Hepatocyte (in vitro differentiated cells): Measurements from ENCODE around the gene CPED1. TPM values are rescaled to one million over a fixed set of nuclear protein-coding genes. Genes with fewer than 3 reads are reported as not detected.
"Not testable (repeated sequence)": the region's sequence is repeated elsewhere in the genome, so short reads cannot be mapped to it uniquely, and the experiment has no call there.

Source experiments
- DNase-seq: peaks from one replicate; pipeline ENCODE4 v3.0.0-alpha.2; 2016; ENCODE audit warnings: low spot score
- H2AFZ ChIP-seq: fragments of 200-600 bp; sonication (generic); 2 replicates; pipeline ENCODE4 v1.6.0; 2016; ENCODE audit warnings: antibody characterized with exemption, mild to moderate bottlenecking
- H3K27ac ChIP-seq: fragments of 200-600 bp; sonication (generic); 2 replicates; pipeline ENCODE4 v1.5.1; 2016; ENCODE audit warnings: mild to moderate bottlenecking
- H3K27me3 ChIP-seq: fragments of 200-600 bp; sonication (generic); 2 replicates; pipeline ENCODE4 v1.6.1; 2016
- H3K36me3 ChIP-seq: fragments of 200-600 bp; sonication (generic); replicated peaks from 2 replicates; pipeline ENCODE4 v1.5.1; 2016; ENCODE audit warnings: low read depth; ENCODE audit not compliant: insufficient read depth
- H3K4me1 ChIP-seq: fragments of 200-600 bp; sonication (generic); 2 replicates; pipeline ENCODE4 v1.5.1; 2016; ENCODE audit warnings: mild to moderate bottlenecking, moderate library complexity; ENCODE audit not compliant: insufficient read depth
- H3K4me2 ChIP-seq: fragments of 200-600 bp; sonication (generic); 2 replicates; pipeline ENCODE4 v1.6.0; 2016
- H3K4me3 ChIP-seq: fragments of 200-600 bp; sonication (generic); 2 replicates; pipeline ENCODE4 v1.5.1; 2016; ENCODE audit warnings: mild to moderate bottlenecking
- H3K79me2 ChIP-seq: fragments of 200-600 bp; sonication (generic); 2 replicates; pipeline ENCODE4 v1.6.0; 2017; ENCODE audit warnings: mild to moderate bottlenecking
- H3K9me2 ChIP-seq: fragments of 200-600 bp; sonication (generic); replicated peaks from 2 replicates; pipeline ENCODE4 v1.6.0; 2017; ENCODE audit warnings: mild to moderate bottlenecking; ENCODE audit not compliant: insufficient read depth
- H3K9me3 ChIP-seq: fragments of 200-600 bp; sonication (generic); 2 replicates; pipeline ENCODE4 v1.5.1; 2016; ENCODE audit warnings: low read depth, mild to moderate bottlenecking
- H4K20me1 ChIP-seq: fragments of 200-600 bp; sonication (generic); 2 replicates; pipeline ENCODE4 v1.6.0; 2016; ENCODE audit warnings: mild to moderate bottlenecking; ENCODE audit not compliant: insufficient read depth, poor library complexity, severe bottlenecking
- EZH2 ChIP-seq: fragments of 200-600 bp; sonication (generic); IDR thresholded peaks from 2 replicates; pipeline ENCODE4 v1.6.1; 2016; ENCODE audit warnings: antibody characterized with exemption, mild to moderate bottlenecking, borderline replicate concordance
- EZH2phosphoT487 ChIP-seq: fragments of 200-600 bp; sonication (generic); IDR thresholded peaks from one replicate; pipeline ENCODE4 v1.6.1; 2018; ENCODE audit warnings: antibody characterized with exemption, mild to moderate bottlenecking, low read depth, moderate library complexity; ENCODE audit not compliant: unreplicated experiment, severe bottlenecking
- WGBS: methylation state at CpG from one replicate; pipeline ENCODE4 v1.1.6; 2016; ENCODE audit warnings: low lambda C conversion rate; ENCODE audit errors: missing lambda C conversion rate; 5-methylcytosine and 5-hydroxymethylcytosine counted together
- polyA plus RNA-seq: library from polyadenylated mRNA; unstranded; fragments of >200 nt; fragmentation: Nextera tagmentation; extraction: Ambion mirVana; gene quantifications from 2 replicates; pipeline ENCODE4 v1.2.1, GENCODE V29; 2016
- total RNA-seq: library from RNA; depleted of rRNA; stranded (reverse); fragments of >200 nt; gene quantifications from 2 replicates; pipeline ENCODE4 v1.2.3, GENCODE V29; 2014
- TF ChIP-seq, protein P1 (sequence below): fragments of 200-600 bp; sonication (generic); IDR thresholded peaks from 2 replicates; pipeline ENCODE4 v1.5.1; 2016; ENCODE audit warnings: antibody characterized with exemption, mild to moderate bottlenecking; ENCODE audit not compliant: poor library complexity

CPED1 gene
- total and polyA plus RNA-seq, 2 experiments from 2014 or later, result 10.1 to 30.5 TPM

DNA sequence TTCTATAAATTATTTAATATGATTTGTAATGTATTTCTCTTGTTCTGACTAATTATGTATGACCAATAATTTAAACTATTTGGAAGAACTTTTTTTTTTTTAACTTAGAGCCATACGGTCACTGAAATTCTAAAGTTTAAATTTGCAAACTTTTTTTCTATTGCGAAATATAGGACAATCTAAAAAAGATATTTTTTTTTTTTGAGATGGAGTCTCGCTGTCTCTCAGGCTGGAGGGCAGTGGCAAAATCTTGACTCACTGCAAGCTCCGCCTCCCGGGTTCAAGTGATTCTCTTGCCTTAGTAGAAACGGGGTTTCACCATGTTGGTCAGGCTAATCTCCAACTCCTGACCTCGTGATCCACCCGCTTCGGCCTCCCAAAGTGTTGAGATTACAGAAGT, 130.5 kb downstream of the CPED1 start:
- TF ChIP-seq EZH2 (no peak), EZH2phosphoT487 (no peak)
- TF ChIP-seq, protein P1, sequence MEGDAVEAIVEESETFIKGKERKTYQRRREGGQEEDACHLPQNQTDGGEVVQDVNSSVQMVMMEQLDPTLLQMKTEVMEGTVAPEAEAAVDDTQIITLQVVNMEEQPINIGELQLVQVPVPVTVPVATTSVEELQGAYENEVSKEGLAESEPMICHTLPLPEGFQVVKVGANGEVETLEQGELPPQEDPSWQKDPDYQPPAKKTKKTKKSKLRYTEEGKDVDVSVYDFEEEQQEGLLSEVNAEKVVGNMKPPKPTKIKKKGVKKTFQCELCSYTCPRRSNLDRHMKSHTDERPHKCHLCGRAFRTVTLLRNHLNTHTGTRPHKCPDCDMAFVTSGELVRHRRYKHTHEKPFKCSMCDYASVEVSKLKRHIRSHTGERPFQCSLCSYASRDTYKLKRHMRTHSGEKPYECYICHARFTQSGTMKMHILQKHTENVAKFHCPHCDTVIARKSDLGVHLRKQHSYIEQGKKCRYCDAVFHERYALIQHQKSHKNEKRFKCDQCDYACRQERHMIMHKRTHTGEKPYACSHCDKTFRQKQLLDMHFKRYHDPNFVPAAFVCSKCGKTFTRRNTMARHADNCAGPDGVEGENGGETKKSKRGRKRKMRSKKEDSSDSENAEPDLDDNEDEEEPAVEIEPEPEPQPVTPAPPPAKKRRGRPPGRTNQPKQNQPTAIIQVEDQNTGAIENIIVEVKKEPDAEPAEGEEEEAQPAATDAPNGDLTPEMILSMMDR, result no peak
- no peaks in the 10 kb centered on the region for H3K36me3 ChIP-seq
- H3K79me2 ChIP-seq, result no peaks in the 10 kb centered on the region
- H3K4me1 ChIP-seq, result no peaks in the 10 kb centered on the region
- no peak overlapping the region for H3K27ac ChIP-seq
- no peak overlapping the region for H3K4me2 ChIP-seq
- no peak overlapping the region for H3K4me3 ChIP-seq
- WGBS, result 98% methylated on average over 9 of the region's 9 CpGs
- H2AFZ ChIP-seq, result no peak overlapping the region
- no peaks in the 10 kb centered on the region for H3K27me3 ChIP-seq
- no peaks in the 10 kb centered on the region for H3K9me2 ChIP-seq
- no peaks in the 10 kb centered on the region for H4K20me1 ChIP-seq
- DNase-seq, result no peak
- no peaks in the 10 kb centered on the region for H3K9me3 ChIP-seq

DNA sequence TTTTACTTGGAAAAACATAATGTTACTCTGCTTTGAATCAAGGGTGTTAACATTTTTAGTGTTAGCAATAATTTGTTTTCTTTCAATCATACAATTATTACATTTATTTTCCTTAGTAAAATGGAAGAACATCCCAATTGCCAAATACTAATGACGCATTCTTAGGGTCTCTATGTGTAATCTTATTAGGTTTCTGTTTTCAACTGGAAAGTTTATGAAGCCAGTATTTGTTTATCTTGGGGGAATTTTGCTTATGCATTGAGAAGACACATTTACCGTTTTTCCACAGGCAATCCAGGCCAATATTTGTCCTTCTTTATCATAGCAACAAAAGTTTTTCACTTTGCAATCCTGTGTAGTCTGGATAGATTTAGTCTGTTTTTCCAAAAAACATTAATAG, 134.5 kb downstream of the CPED1 start:
- Histone ChIP-seq H3K4me3 (no peak overlapping the region), H3K9me3 (no peaks in the 10 kb centered on the region), H3K79me2 (no peaks in the 10 kb centered on the region), H4K20me1 (no peaks in the 10 kb centered on the region), H3K27ac (peak overlapping the region; percentile 14), H3K27me3 (no peaks in the 10 kb centered on the region), H3K36me3 (no peaks in the 10 kb centered on the region), H3K4me2 (no peak overlapping the region), H3K9me2 (no peaks in the 10 kb centered on the region), H3K4me1 (no peaks in the 10 kb centered on the region), H2AFZ (no peak overlapping the region)
- WGBS, result 44% methylated on average over 2 of the region's 2 CpGs
- no peak for DNase-seq
- no peak for TF ChIP-seq EZH2
- TF ChIP-seq, protein P1, result no peak
- TF ChIP-seq EZH2phosphoT487, result no peak

DNA sequence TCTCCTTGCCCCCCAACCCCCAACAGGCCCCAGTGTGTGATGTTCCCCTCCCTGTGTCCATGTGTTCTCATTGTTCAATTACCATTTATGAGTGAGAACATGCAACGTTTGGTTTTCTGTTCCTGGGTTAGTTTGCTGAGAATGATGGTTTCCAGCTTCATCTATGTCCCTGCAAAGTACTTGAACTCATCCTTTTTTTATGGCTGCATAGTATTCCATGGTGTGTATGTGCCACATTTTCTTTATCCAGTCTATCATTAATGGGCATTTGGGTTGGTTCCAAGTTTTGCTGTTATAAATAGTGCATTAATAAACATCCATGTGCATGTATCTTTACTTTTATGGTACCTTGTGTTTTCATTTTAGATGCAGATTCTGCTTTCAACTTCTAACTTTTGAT, 136.9 kb downstream of the CPED1 start:
- not testable (repeated sequence) for H3K4me3 ChIP-seq, H3K79me2 ChIP-seq, H3K27me3 ChIP-seq, DNase-seq, H3K36me3 ChIP-seq, H2AFZ ChIP-seq, H3K9me2 ChIP-seq, H3K4me1 ChIP-seq, H3K9me3 ChIP-seq, H4K20me1 ChIP-seq, H3K4me2 ChIP-seq, H3K27ac ChIP-seq
- 85% methylated on average over 1 of the region's 1 CpG for WGBS

DNA sequence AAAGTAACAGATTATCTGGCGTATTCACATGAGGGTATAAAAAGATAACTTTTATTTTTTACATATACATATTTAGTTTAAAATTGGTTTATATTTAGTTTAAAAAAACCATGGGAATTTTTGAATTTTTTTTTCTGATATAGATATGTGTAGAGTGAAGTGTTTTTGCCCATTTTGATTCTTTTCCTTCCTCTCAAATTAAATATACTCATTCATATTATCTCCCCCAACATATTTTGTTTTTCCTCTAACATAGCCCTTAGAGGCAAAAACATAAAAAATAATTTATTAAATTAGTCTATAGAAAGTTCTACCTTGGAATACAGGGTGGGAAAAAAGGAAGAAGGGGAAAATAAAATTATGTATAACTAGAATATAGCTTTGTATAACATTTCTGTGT, 137.7 kb downstream of the CPED1 start:
- Histone ChIP-seq H3K4me3 (no peak overlapping the region), H4K20me1 (no peaks in the 10 kb centered on the region), H3K4me1 (no peaks in the 10 kb centered on the region), H3K27ac (no peak overlapping the region), H3K9me3 (no peaks in the 10 kb centered on the region), H3K9me2 (no peaks in the 10 kb centered on the region), H3K4me2 (no peak overlapping the region), H2AFZ (no peak overlapping the region), H3K79me2 (no peaks in the 10 kb centered on the region), H3K36me3 (no peaks in the 10 kb centered on the region), H3K27me3 (no peaks in the 10 kb centered on the region)
- DNase-seq, result no peak
- 94% methylated on average over 1 of the region's 1 CpG for WGBS
- TF ChIP-seq, protein P1, result no peak
- TF ChIP-seq EZH2 (no peak), EZH2phosphoT487 (no peak)
